HG03432 (cell line): ENCODE measurements around the gene TCF7L2.

Experiments
- ATAC-seq: cut with Tn5 transposase; IDR thresholded peaks from one replicate; pipeline ENCODE4 v1.9.1; 2021; ENCODE audit warnings: mild to moderate bottlenecking, moderate library complexity; ENCODE audit not compliant: unreplicated experiment

The TCF7L2 gene

DNA sequence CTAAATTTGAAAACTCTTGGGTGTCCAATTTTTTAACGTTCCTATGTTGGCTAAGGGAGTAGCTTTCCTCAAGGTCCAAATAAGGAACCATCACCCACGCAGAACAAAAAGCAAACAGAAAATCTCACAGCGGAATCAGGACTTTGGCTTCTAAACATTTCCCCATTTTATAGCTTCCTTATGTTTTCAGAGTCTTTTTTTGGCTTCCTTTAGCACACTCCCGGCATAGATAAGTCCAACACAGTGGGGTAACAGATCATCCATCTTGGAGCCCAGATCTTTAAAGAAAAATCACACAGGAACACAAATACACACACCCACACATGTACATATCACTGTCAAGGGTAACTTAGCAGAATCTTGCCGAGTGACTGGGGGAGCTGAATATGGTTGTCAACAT, 4.2 kb upstream of the TCF7L2 start:
- no peak for ATAC-seq

DNA sequence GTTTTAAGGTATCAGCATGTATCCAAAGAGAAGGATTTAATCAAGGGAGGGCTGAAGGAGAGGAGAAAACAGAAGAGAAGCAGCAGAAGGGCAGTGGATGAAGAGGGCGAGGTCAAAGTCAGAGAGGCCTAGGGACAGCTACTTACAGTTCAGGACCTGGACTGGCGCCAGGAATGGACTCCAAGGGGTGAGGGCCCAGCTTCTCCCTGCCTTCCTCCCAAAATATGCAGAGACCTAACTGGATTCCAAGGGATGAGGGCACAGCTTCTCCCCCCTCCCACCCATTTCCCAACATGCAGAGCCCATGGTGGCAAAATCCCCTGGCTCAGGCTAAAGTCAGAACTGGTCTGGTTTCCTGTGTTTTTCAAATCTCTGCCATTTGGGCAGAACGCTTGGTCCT, 3.4 kb upstream of the TCF7L2 start:
- no peak for ATAC-seq

DNA sequence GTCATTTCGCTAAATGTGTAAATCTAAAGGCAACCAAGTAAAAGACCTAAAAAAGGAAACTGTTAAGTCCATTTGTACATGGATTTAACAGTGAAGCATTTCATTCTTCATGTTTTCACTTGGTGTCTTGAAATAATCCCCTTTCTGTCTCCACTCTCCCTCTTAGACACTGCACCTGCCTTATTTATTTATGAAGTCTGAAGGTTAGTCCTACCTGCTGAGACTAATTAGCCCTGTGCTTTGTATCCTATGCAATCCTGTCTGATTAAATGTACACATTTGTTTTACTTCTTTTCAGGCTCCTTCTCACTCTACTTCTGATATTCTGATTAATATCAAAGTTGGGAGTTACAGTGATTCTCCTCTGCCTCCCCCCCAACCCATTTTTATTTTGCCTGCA, 1.9 kb upstream of the TCF7L2 start:
- no peak for ATAC-seq

DNA sequence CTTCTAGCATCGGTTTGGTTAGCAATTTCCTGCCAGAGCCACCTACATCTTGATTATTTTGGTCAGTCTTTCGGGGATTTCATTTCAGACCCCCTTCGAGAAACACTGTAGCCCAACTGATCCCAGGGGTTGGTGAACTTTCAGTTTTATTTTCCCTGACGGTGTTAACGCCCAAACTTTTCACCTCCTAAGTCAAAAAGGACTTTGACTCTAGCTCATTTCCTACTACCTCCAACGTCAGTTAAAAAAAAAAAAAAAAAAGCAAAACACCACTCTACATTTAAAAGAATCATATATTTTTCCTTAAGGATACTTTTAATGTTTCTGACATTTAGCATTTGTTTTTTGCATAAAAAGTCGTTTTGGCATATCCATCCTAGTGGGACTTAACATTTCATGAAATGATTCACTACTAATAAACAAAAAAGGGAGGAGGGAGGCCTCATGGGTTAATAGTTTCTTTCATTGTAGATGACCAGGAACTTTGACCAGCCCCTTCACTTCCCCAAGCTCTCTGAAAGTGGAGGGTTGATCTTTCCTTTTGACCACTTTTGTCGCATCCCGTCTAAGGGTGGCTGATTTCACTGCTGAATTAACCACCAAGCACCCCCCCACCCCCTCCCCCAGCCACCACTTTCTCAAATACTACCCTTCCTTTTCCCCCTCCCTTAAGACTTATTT, 764 bp upstream of the TCF7L2 start:
- ATAC-seq, result no peak

DNA sequence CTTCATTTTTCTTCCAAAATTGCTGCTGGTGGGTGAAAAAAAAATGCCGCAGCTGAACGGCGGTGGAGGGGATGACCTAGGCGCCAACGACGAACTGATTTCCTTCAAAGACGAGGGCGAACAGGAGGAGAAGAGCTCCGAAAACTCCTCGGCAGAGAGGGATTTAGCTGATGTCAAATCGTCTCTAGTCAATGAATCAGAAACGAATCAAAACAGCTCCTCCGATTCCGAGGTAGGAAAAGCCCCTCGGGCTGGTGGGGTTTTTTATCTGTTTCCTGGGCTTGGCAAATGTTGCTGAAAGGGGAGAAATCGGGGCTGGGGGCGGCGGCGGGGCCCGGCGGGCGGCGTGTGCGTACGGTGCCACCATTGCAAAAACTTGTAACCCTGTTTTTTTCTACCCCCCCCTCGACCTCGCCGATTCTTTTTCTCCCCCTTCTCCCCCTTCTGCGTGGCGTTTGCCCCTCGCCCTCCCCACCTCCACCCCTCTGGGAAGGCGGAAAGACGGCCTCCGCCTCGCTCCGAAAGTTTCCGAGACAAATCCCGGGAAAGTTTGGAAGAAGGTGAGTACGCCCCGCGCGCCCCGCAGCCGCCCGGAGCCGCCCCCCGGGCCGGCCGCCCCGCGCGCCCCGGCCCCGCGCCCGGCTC, 789 bp downstream of the TCF7L2 start:
- no peak for ATAC-seq

DNA sequence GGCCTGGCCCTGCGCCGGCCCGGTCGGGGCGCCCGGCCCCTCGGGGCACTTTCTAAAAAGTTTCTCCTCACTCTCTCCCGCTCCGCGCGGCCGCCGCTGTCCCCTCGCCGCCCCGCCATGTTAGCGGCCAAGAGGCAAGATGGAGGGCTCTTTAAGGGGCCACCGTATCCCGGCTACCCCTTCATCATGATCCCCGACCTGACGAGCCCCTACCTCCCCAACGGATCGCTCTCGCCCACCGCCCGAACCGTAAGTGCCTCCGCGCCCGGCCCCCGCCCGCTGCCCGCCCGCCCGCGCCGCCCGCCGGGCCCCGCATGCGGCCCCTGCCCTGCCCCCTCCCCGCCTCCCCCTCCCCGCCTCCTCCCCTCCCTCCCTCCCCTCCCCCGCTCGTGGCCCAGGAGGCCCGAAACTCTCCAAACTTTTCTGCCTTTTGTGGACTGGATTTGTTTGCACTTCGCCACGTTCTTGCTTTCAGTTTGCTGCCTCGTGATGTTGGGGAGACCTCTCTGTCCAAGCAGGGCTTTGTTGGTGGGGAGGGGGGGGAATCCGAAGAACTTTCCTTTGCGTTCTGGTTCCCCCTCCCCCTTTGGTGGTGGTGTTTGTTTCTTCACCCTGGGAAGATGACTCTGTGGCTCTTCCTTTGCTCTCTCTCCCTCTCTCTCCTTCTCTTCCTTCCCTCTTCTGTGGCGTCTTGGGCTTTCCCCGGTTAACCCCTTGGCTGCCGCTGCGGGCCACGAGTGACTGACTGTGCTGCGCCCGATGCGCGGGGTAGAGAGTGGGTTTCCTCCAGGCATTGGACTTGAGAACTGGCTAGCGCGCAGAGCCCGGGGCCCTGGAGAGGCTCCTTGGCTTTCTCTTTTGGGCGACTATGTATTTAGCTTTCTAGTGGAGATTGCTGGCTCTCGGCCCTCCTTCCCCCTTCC, 1.6 kb downstream of the TCF7L2 start:
- ATAC-seq, result no peak

DNA sequence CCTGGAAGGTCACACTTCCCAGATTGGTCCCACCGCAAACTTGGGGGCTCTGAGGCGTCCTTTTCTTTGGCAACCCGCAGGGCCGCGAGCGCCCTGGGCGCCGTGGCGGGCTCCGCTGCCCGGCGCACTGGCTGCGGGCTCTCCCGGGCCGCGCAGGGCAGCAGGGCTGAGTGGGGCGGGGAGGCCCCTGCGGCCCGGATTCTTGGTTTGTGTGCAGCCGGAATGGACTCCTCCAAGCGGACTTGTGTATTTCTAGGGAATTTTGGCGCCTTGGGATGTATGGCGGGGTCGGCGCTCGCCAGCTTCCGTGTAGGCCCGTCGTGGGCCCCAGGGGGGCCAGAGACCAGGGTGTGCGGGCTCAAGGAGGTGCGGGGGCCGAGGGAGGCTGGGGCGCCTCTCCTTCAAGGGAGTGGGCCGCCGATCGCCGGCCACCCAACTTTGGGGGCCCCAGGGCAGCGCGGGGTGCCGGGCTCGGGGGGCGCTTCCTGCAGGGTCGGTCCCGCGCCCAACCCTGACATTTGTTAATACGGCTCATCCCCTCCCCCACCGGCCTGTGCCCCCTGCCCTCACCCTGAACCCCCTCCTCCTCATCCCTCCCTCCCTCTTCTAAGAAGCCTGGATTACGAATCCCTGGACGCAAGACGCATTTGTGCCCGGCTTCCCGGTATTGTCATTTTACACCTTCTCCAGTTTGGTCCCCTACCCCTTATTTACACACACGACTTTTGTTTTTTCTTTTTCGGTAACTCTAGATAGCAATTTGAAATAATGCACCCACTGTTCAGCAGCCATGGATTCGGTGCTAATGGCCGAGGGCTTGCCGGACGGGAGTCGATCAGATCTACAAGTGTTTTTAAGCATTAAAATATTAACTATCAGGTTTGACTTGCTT, 2.5 kb downstream of the TCF7L2 start:
- no peak for ATAC-seq

DNA sequence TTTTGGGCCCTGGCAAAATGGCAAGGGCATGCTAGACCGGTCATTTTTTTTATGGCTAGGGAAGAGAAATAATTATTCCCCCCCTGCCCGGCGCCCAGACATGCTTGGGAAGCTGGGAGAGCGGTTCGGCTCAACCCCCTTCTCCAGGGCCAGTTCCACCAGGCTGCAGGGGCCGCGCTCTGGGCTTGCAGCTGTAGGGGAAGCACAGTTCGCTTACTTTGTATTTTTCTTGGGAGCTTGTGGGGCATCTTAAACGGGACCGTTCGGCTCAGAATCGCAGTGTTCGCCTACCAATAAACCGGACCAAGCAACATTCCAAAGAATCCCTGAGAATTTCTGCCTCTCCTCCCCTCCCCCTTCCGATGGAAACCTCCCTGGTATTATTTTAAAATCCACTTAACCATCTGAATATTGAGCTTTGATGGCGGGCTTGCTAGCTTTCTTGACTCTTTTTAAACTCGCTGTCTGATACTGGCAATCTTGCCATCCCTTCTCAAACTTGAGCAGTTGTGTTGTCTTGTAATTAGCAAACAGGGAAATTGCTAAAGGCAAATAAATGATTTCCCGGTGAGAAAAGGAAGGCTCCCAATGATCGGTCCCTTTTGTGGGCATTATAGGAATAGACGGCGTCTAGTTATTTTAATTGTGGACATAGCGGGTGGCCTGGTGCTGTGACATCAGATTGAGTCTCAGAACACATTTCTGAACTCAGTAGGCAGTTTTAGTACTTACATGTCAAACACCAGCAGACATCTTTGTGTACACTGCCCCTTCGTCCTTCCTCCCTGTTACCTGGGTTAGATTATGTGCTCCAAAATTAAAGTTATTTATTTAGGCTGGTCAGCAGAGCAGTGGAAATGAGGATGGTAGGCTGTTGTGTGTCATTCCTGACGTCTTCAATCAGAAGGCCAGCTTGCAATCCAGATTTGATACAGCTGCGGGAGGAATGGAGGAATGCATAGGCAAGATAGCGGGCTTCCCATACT, 3.4 kb downstream of the TCF7L2 start:
- no peak for ATAC-seq

DNA sequence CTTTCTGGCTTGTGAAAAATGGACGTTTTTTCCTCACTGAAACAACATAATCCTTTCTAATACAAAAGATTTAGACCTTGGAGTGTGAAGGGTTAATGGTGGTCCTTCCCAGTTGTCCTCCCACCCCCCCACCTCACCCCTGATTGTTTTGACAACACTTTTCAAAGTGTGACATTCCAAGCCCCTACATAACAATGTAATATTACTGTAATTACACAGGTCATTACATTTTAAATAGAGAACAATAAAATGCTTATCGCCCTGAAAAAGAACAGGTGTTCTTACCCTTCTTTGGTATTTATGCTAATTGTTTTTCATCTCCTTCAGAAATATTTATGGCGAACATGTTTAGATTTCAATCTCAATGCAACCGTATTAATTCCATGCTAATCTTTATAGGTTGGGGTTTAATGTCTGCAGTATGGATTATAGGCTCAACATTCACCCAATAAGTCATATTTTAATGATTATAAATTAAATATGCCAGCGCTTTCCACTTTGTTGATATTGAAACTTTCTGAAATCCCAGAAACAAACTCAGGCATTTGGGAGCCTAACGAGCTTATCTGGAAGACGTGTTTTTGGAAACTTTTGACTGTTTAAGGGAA, 5.0 kb downstream of the TCF7L2 start:
- ATAC-seq, result no peak

DNA sequence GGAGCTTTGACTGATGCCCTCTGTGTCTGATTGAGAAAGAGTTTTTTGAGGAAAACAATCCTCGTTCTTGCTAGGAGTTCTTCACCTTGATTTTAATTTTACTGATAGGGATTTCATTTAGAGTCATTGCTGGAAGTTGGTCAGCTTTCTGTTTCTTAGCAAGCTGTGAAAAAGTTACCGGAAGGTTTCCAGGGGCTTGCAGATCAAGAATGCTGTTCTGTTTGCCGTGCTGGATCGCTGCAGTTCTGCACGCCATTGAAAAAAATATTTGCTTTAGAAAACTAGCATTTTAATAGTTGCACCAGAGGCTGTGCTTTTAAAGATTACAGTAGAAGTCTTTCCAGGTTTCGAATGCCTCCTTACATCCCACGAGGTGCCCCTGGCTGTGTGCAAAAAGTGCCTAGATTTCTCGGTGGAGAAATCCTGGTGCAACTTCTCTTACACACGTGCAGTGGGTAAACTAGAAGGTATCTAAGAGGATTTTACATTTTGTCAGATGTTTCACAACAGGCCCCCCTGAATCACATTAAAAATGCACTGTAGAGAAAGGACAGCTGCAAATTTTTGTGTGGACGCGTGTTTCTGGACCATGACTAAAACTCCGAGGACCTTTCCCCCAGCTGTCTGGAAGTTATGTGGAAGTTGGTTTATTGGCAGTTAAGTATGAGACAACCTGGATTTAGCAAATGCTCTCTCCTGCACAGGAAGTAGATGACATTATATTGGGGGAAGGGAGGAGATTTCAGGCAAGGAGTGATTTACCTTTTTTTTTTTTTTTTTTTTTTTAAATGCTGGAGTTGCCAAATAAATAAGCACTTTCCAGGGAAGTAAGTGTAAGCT, 5.8 kb downstream of the TCF7L2 start:
- no peak for ATAC-seq

DNA sequence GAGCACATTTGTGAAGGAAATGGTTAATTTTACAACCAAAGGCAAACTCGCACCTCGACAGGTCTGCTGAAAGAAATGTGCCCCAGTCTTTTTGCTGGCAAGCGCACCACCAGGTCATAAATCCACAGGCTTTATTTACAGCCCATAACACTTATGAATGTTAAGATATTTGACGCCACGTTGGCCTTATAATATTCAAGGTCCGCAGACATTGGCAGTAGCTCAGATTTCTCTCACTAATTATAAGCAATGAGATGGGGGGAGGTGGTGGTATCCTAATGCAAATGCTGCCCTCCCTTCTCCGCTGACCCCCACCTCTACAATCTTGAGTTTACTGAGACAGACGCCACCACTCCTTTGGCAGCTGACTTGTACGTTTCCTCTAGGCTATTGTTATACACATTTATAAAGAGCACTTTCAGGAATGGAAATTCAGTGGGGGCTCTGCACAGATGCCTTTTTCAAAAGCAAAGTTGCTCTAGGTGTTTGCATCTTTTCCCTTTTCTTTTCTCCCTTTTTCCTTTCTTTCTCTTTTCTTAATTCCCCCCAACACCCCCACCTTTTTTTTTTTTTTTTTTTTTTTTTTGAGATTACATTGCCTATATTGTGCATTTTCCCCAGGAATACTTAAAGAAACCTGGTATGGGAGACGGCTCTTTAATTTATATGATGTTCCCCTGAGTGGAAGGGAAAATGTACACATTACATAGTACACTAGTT, 6.7 kb downstream of the TCF7L2 start:
- no peak for ATAC-seq

DNA sequence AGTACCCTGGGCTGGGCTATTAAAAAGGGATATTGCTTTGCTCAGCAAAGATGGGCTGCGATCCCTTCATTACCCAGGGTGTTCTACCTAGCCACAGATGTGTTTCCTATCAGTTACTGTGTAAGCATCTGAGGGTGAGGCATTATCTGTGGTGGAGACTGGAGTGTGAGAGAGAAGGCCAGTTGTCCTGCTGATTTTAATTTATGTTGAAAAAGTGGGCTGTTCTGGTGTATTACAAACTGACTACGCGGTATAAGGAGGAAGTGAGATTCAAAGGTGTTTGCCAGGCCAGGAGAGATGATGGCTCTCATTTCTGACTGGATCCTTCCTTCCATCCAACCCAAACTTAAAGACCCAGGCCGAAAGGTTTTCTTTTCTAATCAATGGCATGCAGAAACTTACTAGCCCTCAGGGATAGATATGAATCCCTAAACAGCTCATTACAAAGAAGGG, 7.6 kb downstream of the TCF7L2 start:
- no peak for ATAC-seq

DNA sequence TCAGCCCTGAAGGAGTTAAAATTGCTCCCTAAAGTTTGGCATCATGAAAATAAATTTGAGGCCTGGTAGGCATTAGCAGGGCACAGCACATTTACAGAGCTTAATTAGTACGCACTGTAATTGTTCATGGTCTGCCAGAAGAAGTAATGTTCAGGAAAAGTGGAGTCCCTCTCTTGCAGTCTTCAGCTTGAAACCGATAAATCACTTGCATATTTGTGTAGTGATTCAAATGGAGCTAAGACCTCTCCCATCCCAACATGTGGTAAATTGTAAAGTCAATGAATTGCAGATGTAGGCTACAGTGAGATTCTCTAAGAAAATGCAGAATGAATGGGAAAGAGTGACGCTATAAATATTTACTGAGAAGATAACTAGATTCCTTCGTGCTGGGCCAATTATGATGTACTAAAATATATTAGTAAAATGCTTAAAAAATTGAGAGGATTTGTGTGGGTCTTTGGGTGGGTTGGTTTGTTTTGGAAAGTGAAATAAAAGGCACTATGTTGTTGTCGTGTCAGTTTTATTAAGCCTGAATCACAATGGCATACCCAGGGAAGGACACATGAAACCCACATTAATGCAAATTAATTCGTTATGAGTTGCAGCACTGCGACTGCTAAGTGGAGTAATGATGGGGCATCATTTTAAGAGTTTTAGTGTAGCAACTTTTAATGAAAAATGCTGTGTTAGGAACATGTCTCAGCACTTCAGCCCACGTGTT, 8.4 kb downstream of the TCF7L2 start:
- no peak for ATAC-seq

DNA sequence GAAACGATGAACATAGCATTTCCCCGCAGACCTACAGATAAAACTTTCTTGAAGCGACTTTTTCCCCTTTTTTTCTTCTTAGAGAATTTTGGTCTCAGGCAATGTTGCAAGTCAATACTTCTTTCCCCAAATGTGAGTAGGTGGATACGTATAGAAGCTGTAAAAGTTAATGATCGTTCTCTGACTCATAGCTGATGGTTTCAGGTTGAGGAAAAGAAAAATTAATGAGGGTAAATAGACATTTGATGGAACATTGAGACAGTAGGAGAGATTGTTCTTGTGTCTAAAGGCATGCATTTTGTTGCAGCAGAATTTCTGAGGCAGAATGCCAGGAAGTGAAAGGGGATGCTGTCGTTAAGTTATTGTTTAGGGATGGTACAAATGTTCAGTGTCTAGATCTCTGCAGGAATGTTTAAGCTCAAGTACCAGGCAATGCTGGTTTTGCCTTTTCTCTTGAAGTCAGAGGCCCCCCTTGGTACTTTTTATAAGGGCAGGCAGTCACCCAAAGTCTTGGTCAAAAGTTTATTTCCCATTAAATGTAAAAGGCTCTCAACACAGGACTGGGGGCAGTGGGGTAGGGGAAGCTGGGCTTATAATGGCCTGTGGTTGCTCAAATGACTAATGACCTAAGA, 9.3 kb downstream of the TCF7L2 start:
- ATAC-seq, result no peak

DNA sequence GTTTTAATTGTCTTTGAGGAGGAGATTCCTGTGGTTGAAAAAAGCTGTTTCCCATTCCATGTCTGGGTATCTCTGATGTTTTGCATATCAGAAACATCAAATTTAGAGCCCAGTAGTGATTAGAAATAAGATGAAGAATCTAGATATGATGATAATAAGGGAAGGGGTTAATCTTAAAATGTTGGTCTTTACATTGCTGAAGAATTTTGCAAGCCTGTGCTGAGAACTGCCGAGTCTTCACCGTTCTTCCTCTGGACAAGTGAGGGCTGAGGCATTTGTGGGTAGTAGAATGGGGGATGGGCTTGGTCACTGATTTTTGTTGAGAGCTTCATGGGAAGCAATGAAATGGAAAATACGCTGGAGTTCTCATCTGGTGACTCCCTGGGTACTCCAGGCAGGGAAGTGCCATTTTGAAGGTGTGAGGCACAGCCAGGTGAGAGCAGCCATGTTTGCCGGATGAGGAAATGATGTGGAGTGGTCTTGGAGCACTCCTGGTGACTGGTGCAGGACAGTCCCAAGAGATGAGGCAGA, 10.2 kb downstream of the TCF7L2 start:
- no peak for ATAC-seq

DNA sequence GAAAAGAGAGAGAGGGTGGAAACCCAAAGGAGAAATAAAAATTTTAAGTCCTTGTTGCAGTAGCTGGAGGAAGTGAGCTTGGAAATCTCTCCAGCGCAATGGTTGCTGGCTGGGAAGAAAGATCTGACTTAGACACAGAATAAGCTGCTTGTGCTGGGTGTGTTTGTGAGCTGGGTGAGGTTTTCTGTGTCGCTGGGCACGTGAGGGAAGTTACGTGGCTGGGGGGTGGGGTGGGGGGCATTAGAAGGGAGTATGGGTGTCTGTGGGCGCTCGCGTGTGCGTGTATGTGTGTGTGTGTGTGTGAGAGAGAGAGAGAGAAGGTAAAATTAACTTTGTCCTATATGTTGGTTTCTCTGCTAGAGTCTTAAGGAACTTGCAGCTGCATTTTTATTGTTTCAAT, 11.6 kb downstream of the TCF7L2 start:
- ATAC-seq, result no peak
